ENCODE results near the gene SF3A1. TPM values are rescaled to one million over a fixed set of nuclear protein-coding genes. Genes with fewer than 3 reads are reported as not detected.

SF3A1 gene
- total RNA-seq, 4 donors from 2014 or later: 90.4 to 182 (median 160) TPM

DNA sequence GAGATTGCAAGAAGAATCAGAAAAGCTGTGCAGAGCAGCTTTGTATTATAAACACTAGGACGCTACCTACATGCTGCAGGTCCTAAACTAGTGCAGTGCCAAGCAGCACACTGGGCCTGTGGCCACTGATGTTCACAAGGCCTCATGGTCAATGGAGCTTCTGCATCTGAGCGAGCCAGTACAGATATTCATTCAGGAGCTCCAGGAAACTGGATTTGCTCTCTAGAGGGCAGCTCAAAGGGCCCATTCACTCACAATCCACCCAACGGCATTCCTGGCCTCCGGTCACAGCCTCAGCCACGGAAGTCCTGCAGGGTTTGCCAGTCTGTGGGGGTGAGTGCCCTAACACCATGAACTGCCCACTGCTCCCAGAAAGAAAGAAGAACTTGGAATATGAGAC, 24.1 kb downstream of the SF3A1 start:
- H3K27ac ChIP-seq: no peak overlapping the region
- no peaks in the 10 kb centered on the region for H3K9me3 ChIP-seq
- H3K4me1 ChIP-seq: peaks cover 0 to 7% (median under 1%) of the 10 kb centered on the region in 4 donors
- H3K4me3 ChIP-seq: no peak overlapping the region
- peaks cover 0 to 62% (median 0%) of the 10 kb centered on the region in 3 donors for H3K36me3 ChIP-seq
- TF ChIP-seq, protein P1, sequence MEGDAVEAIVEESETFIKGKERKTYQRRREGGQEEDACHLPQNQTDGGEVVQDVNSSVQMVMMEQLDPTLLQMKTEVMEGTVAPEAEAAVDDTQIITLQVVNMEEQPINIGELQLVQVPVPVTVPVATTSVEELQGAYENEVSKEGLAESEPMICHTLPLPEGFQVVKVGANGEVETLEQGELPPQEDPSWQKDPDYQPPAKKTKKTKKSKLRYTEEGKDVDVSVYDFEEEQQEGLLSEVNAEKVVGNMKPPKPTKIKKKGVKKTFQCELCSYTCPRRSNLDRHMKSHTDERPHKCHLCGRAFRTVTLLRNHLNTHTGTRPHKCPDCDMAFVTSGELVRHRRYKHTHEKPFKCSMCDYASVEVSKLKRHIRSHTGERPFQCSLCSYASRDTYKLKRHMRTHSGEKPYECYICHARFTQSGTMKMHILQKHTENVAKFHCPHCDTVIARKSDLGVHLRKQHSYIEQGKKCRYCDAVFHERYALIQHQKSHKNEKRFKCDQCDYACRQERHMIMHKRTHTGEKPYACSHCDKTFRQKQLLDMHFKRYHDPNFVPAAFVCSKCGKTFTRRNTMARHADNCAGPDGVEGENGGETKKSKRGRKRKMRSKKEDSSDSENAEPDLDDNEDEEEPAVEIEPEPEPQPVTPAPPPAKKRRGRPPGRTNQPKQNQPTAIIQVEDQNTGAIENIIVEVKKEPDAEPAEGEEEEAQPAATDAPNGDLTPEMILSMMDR (IDR thresholded peaks at IDR 0.05): no peak
- TF ChIP-seq POLR2A (IDR thresholded peaks at IDR 0.05): no peak
- DNase-seq: peak in 1 of 3 donors; percentile 26
- H3K27me3 ChIP-seq: no peaks in the 10 kb centered on the region

DNA sequence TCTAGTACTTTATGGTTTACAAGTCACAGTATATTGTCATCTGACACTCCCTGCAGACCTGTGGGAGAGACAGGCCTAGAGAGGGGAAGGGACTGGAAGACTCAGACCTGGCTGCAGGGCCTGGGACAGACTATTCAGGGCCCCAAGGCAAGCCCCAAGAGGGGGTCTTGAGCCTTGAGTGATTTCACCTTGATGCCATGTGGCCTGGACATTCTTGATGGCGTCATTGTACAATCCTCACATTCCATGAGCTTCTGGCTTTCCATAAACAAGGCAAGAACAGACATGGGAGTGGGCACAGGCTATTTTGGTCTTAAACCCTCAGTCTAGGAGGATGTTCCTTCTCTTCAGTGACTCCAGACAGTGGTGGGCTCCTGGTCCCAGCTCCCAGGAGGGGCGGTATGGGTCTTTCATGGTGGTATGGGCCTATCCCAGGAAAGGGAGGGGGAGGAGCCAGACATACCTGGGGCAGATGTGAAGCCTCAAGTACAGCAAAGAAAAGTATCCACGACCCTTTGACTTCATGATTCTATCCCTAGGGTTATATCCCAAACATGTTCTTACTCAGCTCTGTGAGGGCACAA, 28.1 kb downstream of the SF3A1 start:
- peak in 1 of 3 donors; percentile 37 for DNase-seq
- H3K9me3 ChIP-seq: no peaks in the 10 kb centered on the region
- no peak overlapping the region for H3K27ac ChIP-seq
- H3K4me1 ChIP-seq: peaks cover 0 to 33% (median 20%) of the 10 kb centered on the region in 4 donors
- no peak overlapping the region for H3K4me3 ChIP-seq
- H3K36me3 ChIP-seq: peaks cover 0 to 22% (median 0%) of the 10 kb centered on the region in 3 donors
- TF ChIP-seq POLR2A (IDR thresholded peaks at IDR 0.05): no peak
- TF ChIP-seq, protein P1 (IDR thresholded peaks at IDR 0.05): no peak
- no peaks in the 10 kb centered on the region for H3K27me3 ChIP-seq

DNA sequence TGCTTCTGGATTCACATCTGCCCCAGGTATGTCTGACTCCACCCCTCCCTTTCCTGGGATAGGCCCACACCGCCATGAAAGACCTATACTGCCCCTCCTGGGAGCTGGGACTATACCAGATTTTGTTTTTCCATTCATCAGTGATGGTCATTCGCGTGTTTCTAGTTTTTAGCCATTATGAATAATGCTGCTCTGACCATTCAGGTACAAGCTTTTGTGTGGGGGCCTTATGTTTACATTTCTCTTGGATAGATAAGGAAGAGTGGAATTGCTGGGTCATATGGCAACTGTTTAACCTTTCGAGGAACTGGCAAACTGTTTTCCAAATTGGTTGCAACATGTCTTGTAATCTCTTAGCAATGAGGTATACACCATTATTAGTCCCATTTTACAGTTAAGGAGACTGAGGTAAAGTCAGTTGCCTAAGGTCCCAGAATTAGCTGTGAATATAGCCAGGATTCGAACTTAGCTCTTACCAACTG, 28.8 kb downstream of the SF3A1 start:
- peak overlapping the region in 1 of 4 donors; percentile 98 for H3K4me3 ChIP-seq
- H3K27me3 ChIP-seq: no peaks in the 10 kb centered on the region
- peaks cover 0 to 16% (median 0%) of the 10 kb centered on the region in 3 donors for H3K36me3 ChIP-seq
- H3K4me1 ChIP-seq: peaks cover 0 to 36% (median 20%) of the 10 kb centered on the region in 4 donors
- no peaks in the 10 kb centered on the region for H3K9me3 ChIP-seq
- DNase-seq: no peak
- no peak for TF ChIP-seq POLR2A (IDR thresholded peaks at IDR 0.05)
- TF ChIP-seq, protein P1 (IDR thresholded peaks at IDR 0.05): peak in 3 of 6 experiments; percentile 4 to 11 (median 11)
- peak overlapping the region in 3 of 4 donors; percentile 84 to 87 (median 86) for H3K27ac ChIP-seq

DNA sequence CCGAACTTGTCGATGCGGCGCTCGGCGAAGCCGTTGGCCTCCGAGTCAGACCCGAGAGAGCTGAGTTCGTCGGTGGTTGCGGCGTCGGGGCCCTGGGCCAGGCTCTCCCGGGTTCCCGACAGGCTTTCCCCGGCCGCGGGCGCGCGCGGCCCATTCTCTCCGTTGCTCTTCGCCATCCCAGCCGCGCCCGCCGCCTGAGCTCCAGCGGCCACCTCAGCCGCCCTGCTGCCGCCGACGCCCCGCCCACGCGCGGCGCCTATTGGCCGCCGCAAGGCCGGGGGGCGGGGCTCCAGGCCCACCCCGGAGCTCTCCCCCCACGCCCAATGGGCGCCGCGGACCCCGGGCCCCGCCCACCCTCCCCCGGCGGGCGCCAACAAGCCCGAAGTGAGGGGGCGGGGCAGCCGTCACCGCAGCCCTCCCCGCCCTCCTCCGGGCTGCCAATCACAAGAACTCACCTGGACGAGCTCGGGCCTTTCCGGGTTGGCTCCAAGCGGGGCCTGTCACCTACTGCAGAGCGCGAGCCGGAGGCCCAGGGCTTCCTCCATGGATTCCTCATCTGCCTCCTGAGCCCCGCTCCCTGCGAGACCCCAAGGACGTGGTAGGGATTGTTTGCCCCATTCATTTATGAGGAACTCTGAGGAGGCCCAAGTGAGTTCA, 29.9 kb downstream of the SF3A1 start, which contains the start of gene TBC1D10A:
TSS of gene TBC1D10A (minus strand) at position 236 of the 657 bp plus-strand sequence. CDS start at position 176, 60 bp downstream.
- H3K36me3 ChIP-seq: peaks cover 0 to 8% (median 0%) of the 10 kb centered on the region in 3 donors
- H3K27ac ChIP-seq: peak within 1 kb of the TSS; percentile 84 to 93 (median 86)
- TF ChIP-seq, protein P1 (IDR thresholded peaks at IDR 0.05): no peak
- peak; percentile 67 to 75 for TF ChIP-seq POLR2A (IDR thresholded peaks at IDR 0.05)
- H3K4me1 ChIP-seq: peaks cover 0 to 36% (median 21%) of the 10 kb centered on the region in 4 donors
- DNase-seq: peak; percentile 96 to 98 (median 97)
- no peaks in the 10 kb centered on the region for H3K9me3 ChIP-seq
- peak within 1 kb of the TSS; percentile 89 to 98 (median 97) for H3K4me3 ChIP-seq
- H3K27me3 ChIP-seq: no peaks in the 10 kb centered on the region

DNA sequence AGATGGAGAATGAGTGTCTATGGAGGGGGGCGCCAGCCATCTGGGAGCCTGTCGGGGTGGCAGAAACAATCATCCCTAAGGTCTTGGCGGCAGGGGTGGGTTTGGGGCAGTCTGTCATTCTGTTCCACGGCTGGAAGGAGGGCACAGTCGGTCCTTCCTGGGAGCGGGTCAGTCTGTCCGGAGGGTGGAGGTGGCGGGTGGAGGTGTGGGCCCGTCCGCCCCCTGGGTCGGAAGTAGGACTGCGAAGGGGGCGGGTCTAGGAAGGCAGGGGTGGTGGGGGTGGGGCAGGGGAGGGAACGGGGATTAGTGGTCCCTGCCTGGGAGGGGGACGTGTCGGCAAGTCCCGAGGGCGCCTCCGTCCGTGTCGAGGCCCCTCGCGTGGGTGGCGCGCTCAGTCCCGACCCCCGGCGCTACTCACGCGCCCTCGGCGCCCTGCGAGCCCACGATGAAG, 30.4 kb downstream of the SF3A1 start:
- H3K4me1 ChIP-seq: peaks cover 0 to 36% (median 21%) of the 10 kb centered on the region in 4 donors
- no peaks in the 10 kb centered on the region for H3K9me3 ChIP-seq
- TF ChIP-seq POLR2A (IDR thresholded peaks at IDR 0.05): no peak
- TF ChIP-seq, protein P1 (IDR thresholded peaks at IDR 0.05): no peak
- peaks cover 0 to 2% (median 0%) of the 10 kb centered on the region in 3 donors for H3K36me3 ChIP-seq
- H3K4me3 ChIP-seq: peak overlapping the region; percentile 89 to 98 (median 97)
- H3K27ac ChIP-seq: peak overlapping the region; percentile 84 to 93 (median 86)
- peak; percentile 57 to 72 (median 60) for DNase-seq
- H3K27me3 ChIP-seq: no peaks in the 10 kb centered on the region

Data from Peyer's patch (tissue), 4 donors.